AG04450 (cell line): ENCODE data around the gene TESK1. TPM values are rescaled to one million over a fixed set of nuclear protein-coding genes. Genes with fewer than 3 reads are reported as not detected.
A peak's percentile ranks its signal among the peaks of the same experiment; 100 is the strongest.

Experiments
- CTCF ChIA-PET: fragments of 300-600, 350-600 bp; formaldehyde crosslinking; extraction: SDS; loops from one replicate; lab custom pipeline; 2022; ENCODE audit warnings: antibody characterized with exemption, inconsistent platforms; lab: Charles Lee
- POLR2A ChIA-PET: fragments of 350-600 bp; formaldehyde crosslinking; extraction: SDS; loops from one replicate; lab custom pipeline; 2021; ENCODE audit warnings: antibody characterized with exemption, inconsistent platforms; lab: Yijun Ruan, JAX
- DNase-seq: peaks from one replicate; pipeline ENCODE4 v3.0.0-alpha.2; 2011; ENCODE audit warnings: low read depth, low spot score
- H3K27ac ChIP-seq: one replicate; pipeline ENCODE4 v1.5.1; 2012; ENCODE audit warnings: low read depth, low read length, control low read depth
- H3K27me3 ChIP-seq: one replicate; pipeline ENCODE4 v1.6.0; 2012; ENCODE audit warnings: low read length; ENCODE audit not compliant: control insufficient read depth, insufficient read depth
- H3K4me3 ChIP-seq: 2 replicates; pipeline ENCODE4 v1.5.1; 2011; ENCODE audit warnings: mild to moderate bottlenecking, low read depth, low read length, control low read depth
- H3K9me3 ChIP-seq: 2 replicates; pipeline ENCODE4 v1.5.1; 2012; ENCODE audit warnings: low read length; ENCODE audit not compliant: control insufficient read depth, insufficient read depth
- polyA plus RNA-seq: library from polyadenylated mRNA; depleted of rRNA; stranded (reverse); fragments of >200 nt; gene quantifications from 2 replicates; pipeline ENCODE4 v1.2.3, GENCODE V29; 2011
- TF ChIP-seq, protein P1 (sequence below): IDR thresholded peaks from 2 replicates; pipeline ENCODE4 v1.5.1; 2011; ENCODE audit warnings: low read depth, low read length, control low read depth, inconsistent platforms

Gene TESK1
- polyA plus RNA-seq, 1 experiment, result 12.8 TPM

DNA sequence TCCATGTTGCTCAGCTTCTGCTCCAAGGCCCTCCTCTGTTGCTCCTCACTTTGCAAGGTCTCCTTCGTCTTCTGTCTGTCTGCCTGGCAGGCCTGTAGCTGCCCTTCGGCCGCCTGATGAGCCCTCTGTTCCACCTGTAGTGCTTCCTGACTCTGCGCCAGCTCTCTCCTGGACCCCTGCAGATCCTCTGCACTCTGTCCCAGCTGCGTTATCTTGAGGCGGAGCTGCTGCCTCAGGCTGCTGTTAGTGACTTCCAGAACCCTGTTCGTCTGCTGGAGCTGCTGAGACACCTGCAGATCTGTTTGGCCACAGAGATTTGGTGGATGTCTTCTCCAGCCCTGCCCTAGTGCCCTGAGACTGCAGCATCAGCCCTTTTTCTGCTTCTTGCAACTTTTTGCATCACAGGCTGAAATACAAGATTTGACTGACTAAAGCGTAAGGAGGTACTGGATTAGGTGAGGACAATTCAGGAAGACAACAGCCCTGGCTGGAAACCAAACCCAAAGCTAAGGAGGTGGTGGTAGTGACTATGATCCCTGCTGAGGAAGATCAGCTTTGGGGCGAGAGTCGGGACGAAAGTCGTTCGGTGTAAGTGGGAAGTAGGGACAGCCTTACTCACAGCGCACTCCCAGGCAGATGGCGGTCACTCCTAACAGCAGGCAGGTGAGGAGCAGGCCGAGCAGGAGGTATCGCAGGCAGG is 11.1 kb downstream of the TESK1 start:
- DNase-seq, result no peak
- TF ChIP-seq, protein P1, sequence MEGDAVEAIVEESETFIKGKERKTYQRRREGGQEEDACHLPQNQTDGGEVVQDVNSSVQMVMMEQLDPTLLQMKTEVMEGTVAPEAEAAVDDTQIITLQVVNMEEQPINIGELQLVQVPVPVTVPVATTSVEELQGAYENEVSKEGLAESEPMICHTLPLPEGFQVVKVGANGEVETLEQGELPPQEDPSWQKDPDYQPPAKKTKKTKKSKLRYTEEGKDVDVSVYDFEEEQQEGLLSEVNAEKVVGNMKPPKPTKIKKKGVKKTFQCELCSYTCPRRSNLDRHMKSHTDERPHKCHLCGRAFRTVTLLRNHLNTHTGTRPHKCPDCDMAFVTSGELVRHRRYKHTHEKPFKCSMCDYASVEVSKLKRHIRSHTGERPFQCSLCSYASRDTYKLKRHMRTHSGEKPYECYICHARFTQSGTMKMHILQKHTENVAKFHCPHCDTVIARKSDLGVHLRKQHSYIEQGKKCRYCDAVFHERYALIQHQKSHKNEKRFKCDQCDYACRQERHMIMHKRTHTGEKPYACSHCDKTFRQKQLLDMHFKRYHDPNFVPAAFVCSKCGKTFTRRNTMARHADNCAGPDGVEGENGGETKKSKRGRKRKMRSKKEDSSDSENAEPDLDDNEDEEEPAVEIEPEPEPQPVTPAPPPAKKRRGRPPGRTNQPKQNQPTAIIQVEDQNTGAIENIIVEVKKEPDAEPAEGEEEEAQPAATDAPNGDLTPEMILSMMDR, result no peak
- peaks cover 45% of the 10 kb centered on the region for H3K27me3 ChIP-seq
- H3K9me3 ChIP-seq, result no peaks in the 10 kb centered on the region; the same call in 1 of the 2 replicates
- ChIA-PET CTCF (interaction anchor here (0.7 to 1.9 kb wide), 3 partner anchors 12 to 37 kb away, joined by 5 to 6 read pairs (median 6); no protein-coding TSS in a partner anchor), POLR2A (interaction anchor here (0.5 kb wide), 1 partner anchor 116 kb away, joined by 3 read pairs; the partner anchor contains the start of genes CREB3 and TLN1)
- H3K4me3 ChIP-seq, result no peak overlapping the region
- H3K27ac ChIP-seq, result no peak overlapping the region

DNA sequence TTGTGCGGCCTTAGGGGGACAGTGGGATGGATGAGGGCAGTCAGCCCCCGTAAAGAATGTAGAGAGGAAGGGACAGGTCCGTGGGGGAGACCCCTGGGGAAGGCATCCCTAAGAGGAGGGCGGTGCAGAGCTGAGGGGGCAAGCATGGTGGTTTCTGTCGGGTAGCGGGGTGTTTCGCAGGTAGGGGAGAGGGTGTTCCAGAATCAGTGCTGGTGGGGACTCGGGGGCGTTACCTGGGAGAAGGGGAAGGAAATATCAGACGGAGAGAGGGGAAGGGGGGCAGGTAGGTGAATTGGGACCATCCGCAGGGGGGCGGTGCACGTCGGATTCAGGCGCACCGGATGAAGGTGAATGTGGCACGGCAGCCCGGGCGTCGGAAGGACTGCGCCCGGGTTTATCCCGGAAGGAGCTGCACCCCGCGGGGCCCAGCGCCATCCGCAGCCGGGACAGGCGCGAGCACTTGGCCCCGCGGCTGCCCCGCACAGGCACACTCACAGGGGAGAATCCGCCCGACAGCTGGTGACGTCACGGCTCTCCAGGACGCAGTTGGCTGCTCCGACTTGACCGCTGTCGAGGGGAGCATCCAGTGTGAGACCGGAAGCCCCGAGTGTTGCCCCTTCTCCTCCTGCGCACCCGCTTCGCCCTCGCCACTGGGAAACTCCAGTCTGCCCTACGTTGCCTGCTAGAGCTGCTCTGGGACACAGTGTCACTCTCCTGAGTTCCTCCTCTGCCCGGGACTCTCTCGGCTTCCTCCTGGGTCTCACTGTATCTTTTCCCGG is 11.8 kb downstream of the TESK1 start:
- POLR2A ChIA-PET, result interaction anchor here (0.5 kb wide), 1 partner anchor 115 kb away, joined by 3 read pairs; the partner anchor contains the start of genes CREB3 and TLN1

DNA sequence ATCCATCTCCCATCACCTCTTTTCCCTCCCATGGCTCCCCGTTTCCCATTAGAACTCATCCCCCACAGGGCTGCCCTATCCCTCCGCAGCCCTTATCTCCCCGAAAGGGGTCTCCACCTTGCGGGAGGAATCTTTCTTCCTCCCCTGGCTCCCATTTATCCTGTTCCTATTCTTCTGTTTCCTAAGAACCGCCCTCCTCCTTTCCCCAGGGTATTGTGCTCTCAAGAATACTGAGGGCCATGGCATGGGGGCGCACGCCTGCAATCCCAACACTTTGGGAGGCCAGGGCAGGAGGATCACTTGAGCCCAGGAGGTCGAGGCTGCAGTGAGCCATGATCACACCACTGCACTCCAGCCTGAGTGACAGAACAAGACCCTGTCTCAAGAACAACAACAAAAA is 12.5 kb downstream of the TESK1 start:
- Histone ChIP-seq H3K4me3 (no peak overlapping the region), H3K9me3 (no peaks in the 10 kb centered on the region; the same call in 1 of the 2 replicates), H3K27ac (no peak overlapping the region), H3K27me3 (peaks cover 50% of the 10 kb centered on the region)
- TF ChIP-seq, protein P1, result no peak
- DNase-seq, result no peak
- ChIA-PET CTCF (interaction anchor here (0.6 to 1.2 kb wide), 3 partner anchors 13 to 579 kb away, joined by 3 to 4 read pairs (median 3); no protein-coding TSS in a partner anchor), POLR2A (no interaction called here)

More for the DNA sequence above, 11.8 kb downstream of the TESK1 start:
- CTCF ChIA-PET, result interaction anchor here (0.6 to 1.9 kb wide), 5 partner anchors 12 to 578 kb away, joined by 3 to 6 read pairs (median 4); no protein-coding TSS in a partner anchor
- TF ChIP-seq, protein P1, result no peak
- Histone ChIP-seq H3K27ac (no peak overlapping the region), H3K27me3 (peaks cover 51% of the 10 kb centered on the region), H3K9me3 (no peaks in the 10 kb centered on the region; the same call in 1 of the 2 replicates), H3K4me3 (peak overlapping the region; percentile 48)
- no peak for DNase-seq

DNA sequence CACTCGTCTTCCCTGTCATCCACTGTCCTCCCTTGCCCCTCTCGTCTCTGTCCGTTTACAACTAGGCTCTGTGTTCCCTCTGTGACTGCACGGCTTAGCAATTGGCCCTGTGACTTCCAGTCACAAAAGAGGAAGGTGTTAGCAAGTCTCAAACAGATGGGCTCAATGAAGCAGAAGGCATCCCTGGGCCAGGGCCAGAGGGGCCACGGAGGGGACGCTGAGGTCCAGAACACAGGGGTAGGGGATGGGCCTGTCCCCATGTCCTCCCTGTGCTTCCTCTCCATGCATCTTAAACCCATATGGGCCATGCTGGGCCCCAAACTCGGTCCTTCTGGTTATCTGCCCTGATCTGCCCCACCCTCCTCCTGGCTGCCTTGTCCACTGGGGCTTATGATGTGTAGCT is 13.3 kb downstream of the TESK1 start, which contains the start of gene CD72:
Gene CD72 (minus strand): TSS at position 89 of the 403 bp plus-strand sequence. CDS start 110 bp downstream, outside the sequence.
- TF ChIP-seq, protein P1, result no peak
- POLR2A ChIA-PET, result no interaction called here
- peaks cover 46% of the 10 kb centered on the region for H3K27me3 ChIP-seq

More for the DNA sequence above, 13.3 kb downstream of the TESK1 start, which contains the start of gene CD72:
- DNase-seq, result no peak
- peak within 1 kb of the TSS; percentile 48 for H3K4me3 ChIP-seq
- H3K27ac ChIP-seq, result no peak within 1 kb of the TSS
- H3K9me3 ChIP-seq, result no peaks in the 10 kb centered on the region; the same call in 1 of the 2 replicates
- CTCF ChIA-PET, result no interaction called here
